HAP-1 (cell line): ENCODE results near the gene IL1RAPL1.

Source experiments
- DNase-seq, 2 experiments: peaks; one replicate each; pipeline ENCODE4 v3.0.0-alpha.2; 2016 to 2020; ENCODE audit warnings: low spot score in 2 of 2
- H3K27me3 ChIP-seq: fragments of 250-450 bp; sonication (Bioruptor Pico); 2 replicates; pipeline ENCODE4 v1.5.1; 2020; ENCODE audit warnings: low read depth, mild to moderate bottlenecking, moderate library complexity
- H3K36me3 ChIP-seq: fragments of 250-450 bp; sonication (Bioruptor Pico); replicated peaks from 2 replicates; pipeline ENCODE4 v1.5.1; 2020; ENCODE audit warnings: mild to moderate bottlenecking
- H3K4me1 ChIP-seq: fragments of 250-450 bp; sonication (Bioruptor Pico); 2 replicates; pipeline ENCODE4 v1.5.1; 2020; ENCODE audit warnings: mild to moderate bottlenecking
- H3K4me3 ChIP-seq: fragments of 250-450 bp; sonication (Bioruptor Pico); 2 replicates; pipeline ENCODE4 v1.5.1; 2020; ENCODE audit warnings: mild to moderate bottlenecking, moderate library complexity
- H3K9me3 ChIP-seq: fragments of 250-450 bp; sonication (Bioruptor Pico); 2 replicates; pipeline ENCODE4 v1.5.1; 2020; ENCODE audit warnings: mild to moderate bottlenecking, moderate library complexity
- in situ Hi-C: fragments of 300-500 bp; cut with MboI; formaldehyde crosslinking; loops from 3 replicates; pipeline ENCODE4 v1.14.3; 2020; ENCODE audit warnings: low sequenced_read_pairs, inconsistent platforms, mixed read lengths

IL1RAPL1 gene

GRCh38 chrX:28591542-28591941 is 4.3 kb downstream of the IL1RAPL1 start:
- in situ Hi-C loops, result no loop called here
- no peak overlapping the region for H3K4me3 ChIP-seq
- no peaks in the 10 kb centered on the region for H3K27me3 ChIP-seq
- peaks cover 21% of the 10 kb centered on the region for H3K4me1 ChIP-seq
- DNase-seq, result no peak
- no peaks in the 10 kb centered on the region for H3K9me3 ChIP-seq
- no peaks in the 10 kb centered on the region for H3K36me3 ChIP-seq

GRCh38 chrX:28595346-28595745 is 8.1 kb downstream of the IL1RAPL1 start:
- no peak overlapping the region for H3K4me3 ChIP-seq
- H3K36me3 ChIP-seq, result no peaks in the 10 kb centered on the region
- in situ Hi-C loops, result no loop called here
- H3K9me3 ChIP-seq, result no peaks in the 10 kb centered on the region
- H3K27me3 ChIP-seq, result no peaks in the 10 kb centered on the region
- no peak for DNase-seq
- peaks cover 8% of the 10 kb centered on the region for H3K4me1 ChIP-seq

GRCh38 chrX:28599957-28600356 is 12.7 kb downstream of the IL1RAPL1 start:
- H3K4me1 ChIP-seq, result no peaks in the 10 kb centered on the region
- H3K36me3 ChIP-seq, result no peaks in the 10 kb centered on the region
- in situ Hi-C loops, result no loop called here
- no peaks in the 10 kb centered on the region for H3K9me3 ChIP-seq
- no peaks in the 10 kb centered on the region for H3K27me3 ChIP-seq
- H3K4me3 ChIP-seq, result no peak overlapping the region
- no peak for DNase-seq

- Histone ChIP-seq H3K36me3 (no peaks in the 10 kb centered on the region), H3K4me3 (no peak overlapping the region), H3K27me3 (no peaks in the 10 kb centered on the region), H3K4me1 (no peaks in the 10 kb centered on the region), H3K9me3 (no peaks in the 10 kb centered on the region)
- no peak for DNase-seq
- in situ Hi-C loops, result no loop called here
Measured at GRCh38 chrX:28609003-28609402, 21.8 kb downstream of the IL1RAPL1 start.

- H3K9me3 ChIP-seq, result no peaks in the 10 kb centered on the region
- H3K36me3 ChIP-seq, result no peaks in the 10 kb centered on the region
- H3K27me3 ChIP-seq, result no peaks in the 10 kb centered on the region
- in situ Hi-C loops, result no loop called here
- no peak overlapping the region for H3K4me3 ChIP-seq
- no peaks in the 10 kb centered on the region for H3K4me1 ChIP-seq
- DNase-seq, result no peak
Measured at GRCh38 chrX:28609917-28610613, 22.8 kb downstream of the IL1RAPL1 start.

GRCh38 chrX:28610746-28611145 is 23.5 kb downstream of the IL1RAPL1 start:
- Histone ChIP-seq H3K27me3 (no peaks in the 10 kb centered on the region), H3K36me3 (no peaks in the 10 kb centered on the region), H3K9me3 (no peaks in the 10 kb centered on the region), H3K4me1 (no peaks in the 10 kb centered on the region), H3K4me3 (no peak overlapping the region)
- DNase-seq, result no peak
- in situ Hi-C loops, result no loop called here

GRCh38 chrX:28613558-28613957 is 26.3 kb downstream of the IL1RAPL1 start:
- H3K36me3 ChIP-seq, result no peaks in the 10 kb centered on the region
- DNase-seq, result no peak
- in situ Hi-C loops, result no loop called here
- H3K9me3 ChIP-seq, result no peaks in the 10 kb centered on the region
- H3K27me3 ChIP-seq, result no peaks in the 10 kb centered on the region
- H3K4me3 ChIP-seq, result no peak overlapping the region
- no peaks in the 10 kb centered on the region for H3K4me1 ChIP-seq

- in situ Hi-C loops, result no loop called here
- H3K36me3 ChIP-seq, result no peaks in the 10 kb centered on the region
- no peaks in the 10 kb centered on the region for H3K27me3 ChIP-seq
- no peaks in the 10 kb centered on the region for H3K9me3 ChIP-seq
- DNase-seq, result no peak
- no peak overlapping the region for H3K4me3 ChIP-seq
- H3K4me1 ChIP-seq, result peaks cover 10% of the 10 kb centered on the region; the same call in 1 of the 2 replicates
Measured at GRCh38 chrX:28625223-28625622, 38.0 kb downstream of the IL1RAPL1 start.

- H3K4me3 ChIP-seq, result no peak overlapping the region
- in situ Hi-C loops, result no loop called here
- H3K4me1 ChIP-seq, result peaks cover 8% of the 10 kb centered on the region; the same call in 1 of the 2 replicates
- H3K9me3 ChIP-seq, result no peaks in the 10 kb centered on the region
- DNase-seq, result no peak
- no peaks in the 10 kb centered on the region for H3K27me3 ChIP-seq
- no peaks in the 10 kb centered on the region for H3K36me3 ChIP-seq
Measured at GRCh38 chrX:28626515-28626914, 39.3 kb downstream of the IL1RAPL1 start.

GRCh38 chrX:28628120-28628519 is 40.9 kb downstream of the IL1RAPL1 start:
- no peaks in the 10 kb centered on the region for H3K27me3 ChIP-seq
- in situ Hi-C loops, result no loop called here
- DNase-seq, result no peak

GRCh38 chrX:28638775-28639174 is 51.5 kb downstream of the IL1RAPL1 start:
- H3K4me3 ChIP-seq, result no peak overlapping the region

More at GRCh38 chrX:28628120-28628519, 40.9 kb downstream of the IL1RAPL1 start:
- Histone ChIP-seq H3K4me3 (no peak overlapping the region), H3K4me1 (peaks cover 8% of the 10 kb centered on the region; the same call in 1 of the 2 replicates), H3K9me3 (no peaks in the 10 kb centered on the region), H3K36me3 (no peaks in the 10 kb centered on the region)

GRCh38 chrX:28639451-28639850 is 52.2 kb downstream of the IL1RAPL1 start:
- Histone ChIP-seq H3K4me3 (no peak overlapping the region), H3K27me3 (no peaks in the 10 kb centered on the region), H3K9me3 (no peaks in the 10 kb centered on the region), H3K36me3 (no peaks in the 10 kb centered on the region), H3K4me1 (peaks cover 15% of the 10 kb centered on the region)
- in situ Hi-C loops, result no loop called here
- DNase-seq, result no peak

More at GRCh38 chrX:28638775-28639174, 51.5 kb downstream of the IL1RAPL1 start:
- Histone ChIP-seq H3K9me3 (no peaks in the 10 kb centered on the region), H3K36me3 (no peaks in the 10 kb centered on the region), H3K4me1 (peaks cover 10% of the 10 kb centered on the region; the same call in 1 of the 2 replicates), H3K27me3 (no peaks in the 10 kb centered on the region)
- DNase-seq, result no peak
- in situ Hi-C loops, result no loop called here

GRCh38 chrX:28649541-28649940 is 62.3 kb downstream of the IL1RAPL1 start:
- no peak for DNase-seq
- H3K27me3 ChIP-seq, result no peaks in the 10 kb centered on the region
- H3K9me3 ChIP-seq, result no peaks in the 10 kb centered on the region
- H3K4me1 ChIP-seq, result peaks cover 19% of the 10 kb centered on the region
- in situ Hi-C loops, result no loop called here
- H3K36me3 ChIP-seq, result no peaks in the 10 kb centered on the region
- H3K4me3 ChIP-seq, result no peak overlapping the region

- no peaks in the 10 kb centered on the region for H3K36me3 ChIP-seq
- H3K27me3 ChIP-seq, result no peaks in the 10 kb centered on the region
- no peak overlapping the region for H3K4me3 ChIP-seq
- H3K4me1 ChIP-seq, result peaks cover 19% of the 10 kb centered on the region
- in situ Hi-C loops, result no loop called here
- no peak for DNase-seq
- H3K9me3 ChIP-seq, result no peaks in the 10 kb centered on the region
Measured at GRCh38 chrX:28651186-28651585, 63.9 kb downstream of the IL1RAPL1 start.

GRCh38 chrX:28659269-28659668 is 72.0 kb downstream of the IL1RAPL1 start:
- H3K4me1 ChIP-seq, result no peaks in the 10 kb centered on the region
- in situ Hi-C loops, result no loop called here
- no peak for DNase-seq
- no peak overlapping the region for H3K4me3 ChIP-seq
- H3K27me3 ChIP-seq, result no peaks in the 10 kb centered on the region
- H3K36me3 ChIP-seq, result no peaks in the 10 kb centered on the region
- no peaks in the 10 kb centered on the region; the same call in 1 of the 2 replicates for H3K9me3 ChIP-seq
